HepG2 (cell line): ENCODE measurements around the gene NIPAL4. TPM values are rescaled to one million over a fixed set of nuclear protein-coding genes. Genes with fewer than 3 reads are reported as not detected.

Source experiments
- polyA plus RNA-seq, 8 experiments: library from polyadenylated mRNA; depleted of rRNA in 3 of 8; stranded (reverse) in 7 of 8; unstranded in 1 of 8; fragments of >200 nt; fragmentation: Illumina TruSeq in 4 of 8; extraction: Trizol in 4 of 8; gene quantifications; 2 replicates each; pipeline versions ENCODE4 v1.2.1 to v1.2.3, GENCODE V29; 2011 to 2016; ENCODE audit warnings: low read depth in 4 of 8, missing spikeins in 1 of 8, mixed read lengths in 1 of 8; ENCODE audit not compliant: insufficient read depth in 1 of 8
- total RNA-seq, 5 experiments: library from RNA; depleted of rRNA; stranded (reverse); fragments of >200 nt; fragmentation: Illumina TruSeq; extraction: Trizol; gene quantifications; 2 replicates each; pipeline ENCODE4 v1.2.3, GENCODE V29; 2016; ENCODE audit warnings: low read depth in 1 of 5

NIPAL4 gene
- total and polyA plus RNA-seq, 2 of the 13 experiments (the other 11 are each of a cell fraction or from before 2014, with no cell fraction given): not detected

Other genes starting within 250 kb of the NIPAL4 start
- gene CYFIP2, start 194.1 kb upstream of the NIPAL4 start, total RNA-seq (2016; rRNA removed; fragmentation: Illumina TruSeq; extraction: Trizol): 30.3 and 40.2 TPM in 2 replicates
- 22.5 and 22.6 TPM in 2 replicates for gene CYFIP2, start 194.1 kb upstream of the NIPAL4 start, polyA plus RNA-seq (2011; rRNA removed)
- 0.24 and 0.38 TPM in 2 replicates for gene ADAM19, start 115.6 kb downstream of the NIPAL4 start, total RNA-seq (2016; rRNA removed; fragmentation: Illumina TruSeq; extraction: Trizol)
- gene ADAM19, start 115.6 kb downstream of the NIPAL4 start, polyA plus RNA-seq (2011; rRNA removed): 0.61 and 0.74 TPM in 2 replicates
- not detected in 2 replicates for gene SOX30, start 192.2 kb downstream of the NIPAL4 start, total RNA-seq (2016; rRNA removed; fragmentation: Illumina TruSeq; extraction: Trizol)
- 0.05 TPM in 1 of 2 replicates, not detected in the other for gene SOX30, start 192.2 kb downstream of the NIPAL4 start, polyA plus RNA-seq (2011; rRNA removed)
- gene C5orf52, start 211.3 kb downstream of the NIPAL4 start, total RNA-seq (2016; rRNA removed; fragmentation: Illumina TruSeq; extraction: Trizol): not detected in 2 replicates
- gene C5orf52, start 211.3 kb downstream of the NIPAL4 start, polyA plus RNA-seq (2011; rRNA removed): not detected in 2 replicates